Natural killer cell (primary cell): Measurements from ENCODE around the gene MAPK8. TPM values are rescaled to one million over a fixed set of nuclear protein-coding genes. Genes with fewer than 3 reads are reported as not detected.

Experiments used
- ATAC-seq, 3 donors: fragments of 150-1000 bp in 2 of 3; fragments of 200-7000 bp in 1 of 3; cut with Tn5 transposase; 1 replicate in 1 of 3; 2 replicates in 2 of 3; pipeline ENCODE4 v1.10.0; 2021; ENCODE audit warnings: mild to moderate bottlenecking in 2 of 3, moderate library complexity in 2 of 3
- DNase-seq, 2 donors: peaks; one replicate each; pipeline versions ENCODE4 v3.0.0 to v3.0.0-alpha.2; 2013 to 2021; ENCODE audit warnings: mixed read lengths in 1 of 2
- H3K27ac ChIP-seq: one replicate; pipeline ENCODE4 v1.5.1; 2013; ENCODE audit warnings: mild to moderate bottlenecking, low read length
- H3K27me3 ChIP-seq: one replicate; pipeline ENCODE4 v1.6.1; 2013; ENCODE audit warnings: low read length; ENCODE audit not compliant: control insufficient read depth, insufficient read depth
- H3K36me3 ChIP-seq: one replicate; pipeline ENCODE4 v1.6.1; 2013; ENCODE audit warnings: low read length; ENCODE audit not compliant: control insufficient read depth, insufficient read depth
- H3K4me1 ChIP-seq: one replicate; pipeline ENCODE4 v1.6.1; 2013; ENCODE audit warnings: low read length; ENCODE audit not compliant: control insufficient read depth, insufficient read depth
- H3K4me3 ChIP-seq: one replicate; pipeline ENCODE4 v1.5.1; 2013; ENCODE audit warnings: low read length
- H3K9me3 ChIP-seq: one replicate; pipeline ENCODE4 v1.6.1; 2013; ENCODE audit warnings: low read length; ENCODE audit not compliant: control insufficient read depth, insufficient read depth
- H3K27ac Mint-ChIP-seq, 2 donors: one replicate each; pipeline ENCODE4 v1.8.0; 2022; ENCODE audit warnings: mild to moderate bottlenecking in 2 of 2, mixed read lengths in 2 of 2, moderate library complexity in 1 of 2
- H3K27me3 Mint-ChIP-seq, 2 donors: one replicate each; pipeline ENCODE4 v1.8.0; 2022; ENCODE audit warnings: low read depth in 2 of 2, mixed read lengths in 2 of 2
- H3K36me3 Mint-ChIP-seq: one replicate; pipeline ENCODE4 v1.8.0; 2022; ENCODE audit warnings: mixed read lengths
- H3K4me1 Mint-ChIP-seq, 2 donors: one replicate each; pipeline ENCODE4 v1.8.0; 2022; ENCODE audit warnings: mixed read lengths in 2 of 2
- H3K4me3 Mint-ChIP-seq: one replicate; pipeline ENCODE4 v1.8.0; 2022; ENCODE audit warnings: mild to moderate bottlenecking, moderate library complexity, mixed read lengths
- H3K9me3 Mint-ChIP-seq, 2 donors: one replicate each; pipeline ENCODE4 v1.8.0; 2022; ENCODE audit warnings: mixed read lengths in 2 of 2
- WGBS: methylation state at CpG from one replicate; pipeline ENCODE4 v1.1.7; 2013; ENCODE audit warnings: missing lambda C conversion rate; ENCODE audit not compliant: insufficient coverage; 5-methylcytosine and 5-hydroxymethylcytosine counted together
- intact Hi-C: fragments of 100-400 bp; cut with micrococcal nuclease; formaldehyde crosslinking; loops from one replicate; pipeline ENCODE4 v1.14.2; 2022
- total RNA-seq, 4 donors: library from RNA; stranded (reverse); fragments of 120-200 nt in 1 of 4; gene quantifications; one replicate each; pipeline versions ENCODE4 v1.2.3 to v1.2.4, GENCODE V29; 2013 to 2022
- TF ChIP-seq, protein P1 (sequence below): fragments of 200-600 bp; IDR thresholded peaks from one replicate; pipeline ENCODE4 v1.8.0; 2022; ENCODE audit warnings: antibody characterized with exemption

MAPK8 gene
- total RNA-seq, 3 donors from 2014 or later (not counting 1 experiment from before 2014, with no cell fraction given), result 37.3 to 44.5 (median 40.8) TPM

DNA sequence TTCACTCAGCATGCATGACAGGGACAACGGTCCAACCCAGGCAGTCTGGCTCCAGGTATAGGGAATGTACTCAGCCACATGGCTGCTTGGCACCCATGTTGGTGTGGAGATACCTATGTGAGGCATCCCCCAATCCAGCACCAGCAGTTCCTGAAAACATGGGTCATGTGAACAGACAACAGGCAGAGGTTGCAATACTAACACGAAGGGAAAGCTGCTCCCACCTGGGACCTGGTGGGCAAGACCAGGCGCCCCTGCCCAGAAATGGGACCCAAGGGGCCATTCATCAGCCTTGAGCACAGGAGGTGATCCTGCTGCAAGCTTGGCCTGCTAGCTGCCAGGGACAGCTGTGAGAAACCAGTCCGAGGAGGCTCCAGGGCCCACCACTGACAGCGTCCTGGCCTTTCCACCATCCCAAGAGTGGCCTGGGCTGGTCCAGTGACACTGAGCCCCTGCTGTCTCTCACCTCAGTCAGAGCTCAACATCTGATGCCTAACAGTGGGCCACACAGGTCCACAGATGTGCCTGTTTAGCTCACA, 156.1 kb downstream of the MAPK8 start:
- intact Hi-C loops, result no loop called here

DNA sequence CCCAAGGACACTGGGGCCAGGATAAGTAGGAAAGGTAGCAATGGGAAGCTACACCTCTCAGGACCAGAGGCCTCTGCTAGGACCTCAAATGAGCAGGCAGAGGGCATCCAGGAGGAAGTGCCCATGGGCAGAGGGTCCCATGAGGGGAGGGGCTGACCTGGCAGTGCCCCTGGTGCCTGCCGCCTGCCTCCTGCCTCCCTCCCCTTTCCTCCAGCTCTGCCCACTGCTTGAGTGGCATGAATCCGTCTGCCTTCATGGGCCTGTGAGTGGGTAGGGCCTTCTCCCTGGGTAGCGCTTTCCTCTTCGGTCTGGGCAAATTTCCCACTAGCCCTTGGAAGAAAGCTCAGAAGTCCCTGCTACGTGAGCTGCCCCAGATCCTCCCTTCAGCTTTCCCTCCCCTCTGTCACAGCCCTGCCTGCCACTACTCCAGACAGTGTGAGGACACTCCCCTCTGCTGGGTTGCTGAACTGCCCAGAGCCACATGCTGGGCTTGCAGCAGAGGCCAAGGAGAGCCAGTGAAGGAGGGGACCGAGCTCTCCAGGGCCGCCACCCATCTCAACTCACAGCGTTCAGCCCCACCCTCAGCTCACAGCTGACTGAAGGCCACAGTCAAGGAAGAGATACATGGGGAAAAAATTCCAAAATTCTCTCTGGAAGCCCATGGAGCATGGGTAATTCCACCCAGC, 157.0 kb downstream of the MAPK8 start:
- Histone ChIP-seq H3K4me3 (no peak overlapping the region), H3K27me3 (no peaks in the 10 kb centered on the region), H3K4me1 (no peaks in the 10 kb centered on the region), H3K9me3 (no peaks in the 10 kb centered on the region), H3K27ac (no peak overlapping the region), H3K36me3 (no peaks in the 10 kb centered on the region)
- DNase-seq, result no peak
- WGBS, result 80% methylated on average over 8 of the region's 8 CpGs
- Mint-ChIP-seq H3K36me3 (no peaks in the 10 kb centered on the region), H3K4me1 (no peaks in the 10 kb centered on the region), H3K9me3 (no peaks in the 10 kb centered on the region), H3K27ac (no peak overlapping the region), H3K4me3 (no peak overlapping the region), H3K27me3 (no peaks in the 10 kb centered on the region)
- intact Hi-C loops, result no loop called here
- TF ChIP-seq, protein P1, sequence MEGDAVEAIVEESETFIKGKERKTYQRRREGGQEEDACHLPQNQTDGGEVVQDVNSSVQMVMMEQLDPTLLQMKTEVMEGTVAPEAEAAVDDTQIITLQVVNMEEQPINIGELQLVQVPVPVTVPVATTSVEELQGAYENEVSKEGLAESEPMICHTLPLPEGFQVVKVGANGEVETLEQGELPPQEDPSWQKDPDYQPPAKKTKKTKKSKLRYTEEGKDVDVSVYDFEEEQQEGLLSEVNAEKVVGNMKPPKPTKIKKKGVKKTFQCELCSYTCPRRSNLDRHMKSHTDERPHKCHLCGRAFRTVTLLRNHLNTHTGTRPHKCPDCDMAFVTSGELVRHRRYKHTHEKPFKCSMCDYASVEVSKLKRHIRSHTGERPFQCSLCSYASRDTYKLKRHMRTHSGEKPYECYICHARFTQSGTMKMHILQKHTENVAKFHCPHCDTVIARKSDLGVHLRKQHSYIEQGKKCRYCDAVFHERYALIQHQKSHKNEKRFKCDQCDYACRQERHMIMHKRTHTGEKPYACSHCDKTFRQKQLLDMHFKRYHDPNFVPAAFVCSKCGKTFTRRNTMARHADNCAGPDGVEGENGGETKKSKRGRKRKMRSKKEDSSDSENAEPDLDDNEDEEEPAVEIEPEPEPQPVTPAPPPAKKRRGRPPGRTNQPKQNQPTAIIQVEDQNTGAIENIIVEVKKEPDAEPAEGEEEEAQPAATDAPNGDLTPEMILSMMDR, result no peak
- ATAC-seq, result no peak

More for the DNA sequence above, 156.1 kb downstream of the MAPK8 start:
- Mint-ChIP-seq H3K4me3 (no peak overlapping the region), H3K27me3 (no peaks in the 10 kb centered on the region), H3K36me3 (no peaks in the 10 kb centered on the region), H3K4me1 (no peaks in the 10 kb centered on the region), H3K27ac (no peak overlapping the region), H3K9me3 (no peaks in the 10 kb centered on the region)
- ATAC-seq, result no peak
- no peaks in the 10 kb centered on the region for H3K4me1 ChIP-seq
- no peaks in the 10 kb centered on the region for H3K27me3 ChIP-seq
- 88% methylated on average over 5 of the region's 5 CpGs for WGBS
- peak in 1 of 2 donors; percentile 10 for DNase-seq
- no peak overlapping the region for H3K27ac ChIP-seq
- H3K36me3 ChIP-seq, result no peaks in the 10 kb centered on the region
- TF ChIP-seq, protein P1, result no peak
- no peaks in the 10 kb centered on the region for H3K9me3 ChIP-seq
- H3K4me3 ChIP-seq, result no peak overlapping the region

DNA sequence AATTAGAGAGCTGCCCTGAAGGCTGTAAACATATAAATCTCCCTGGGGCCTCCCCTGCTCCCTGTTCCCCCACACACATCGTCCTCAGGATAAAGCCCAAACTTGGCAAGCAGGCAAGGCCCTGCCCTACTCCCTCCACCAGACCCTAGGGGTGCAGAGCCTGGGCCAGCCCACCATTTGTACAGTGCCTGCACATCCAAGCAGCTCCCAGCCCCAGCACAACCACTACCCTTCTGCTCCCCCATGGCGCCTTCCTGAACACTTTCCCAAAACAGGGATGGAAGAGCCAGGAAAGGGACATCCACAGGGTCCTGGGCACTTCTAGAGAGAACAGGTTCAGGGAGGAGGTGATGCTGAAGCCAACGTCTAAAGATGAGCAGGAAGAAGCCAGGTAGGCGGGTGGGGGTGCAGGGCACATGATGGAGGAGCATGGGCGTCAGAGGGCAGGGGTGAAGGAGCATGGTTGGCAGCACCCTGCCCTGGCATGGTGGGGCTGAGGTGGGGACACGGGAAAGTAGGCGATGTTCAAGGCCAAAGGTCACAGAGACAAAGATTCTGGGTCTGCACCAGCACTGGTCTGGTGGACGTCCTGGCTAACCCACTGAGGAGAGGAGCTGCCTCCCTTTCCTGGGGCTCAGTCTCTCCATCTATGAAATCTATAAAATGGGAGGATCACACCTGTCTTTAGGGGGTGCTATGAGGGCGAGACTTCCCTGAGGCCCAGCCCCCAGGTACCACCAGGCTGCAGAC, 157.8 kb downstream of the MAPK8 start:
- Mint-ChIP-seq H3K9me3 (no peaks in the 10 kb centered on the region), H3K4me3 (no peak overlapping the region), H3K27me3 (no peaks in the 10 kb centered on the region), H3K27ac (no peak overlapping the region), H3K36me3 (no peaks in the 10 kb centered on the region), H3K4me1 (no peaks in the 10 kb centered on the region)
- DNase-seq (no peak), ATAC-seq (no peak)
- Histone ChIP-seq H3K4me1 (no peaks in the 10 kb centered on the region), H3K4me3 (no peak overlapping the region), H3K27me3 (no peaks in the 10 kb centered on the region), H3K27ac (no peak overlapping the region), H3K36me3 (no peaks in the 10 kb centered on the region), H3K9me3 (no peaks in the 10 kb centered on the region)
- TF ChIP-seq, protein P1, result no peak
- intact Hi-C loops, result no loop called here
- WGBS, result 72% methylated on average over 9 of the region's 9 CpGs
